ENCODE measurements around the gene MUCL3.
A peak's percentile ranks its signal among the peaks of the same experiment; 100 is the strongest.
"Not testable (repeated sequence)": the region's sequence is repeated elsewhere in the genome, so short reads cannot be mapped to it uniquely, and the experiment has no call there.

MUCL3 gene

DNA sequence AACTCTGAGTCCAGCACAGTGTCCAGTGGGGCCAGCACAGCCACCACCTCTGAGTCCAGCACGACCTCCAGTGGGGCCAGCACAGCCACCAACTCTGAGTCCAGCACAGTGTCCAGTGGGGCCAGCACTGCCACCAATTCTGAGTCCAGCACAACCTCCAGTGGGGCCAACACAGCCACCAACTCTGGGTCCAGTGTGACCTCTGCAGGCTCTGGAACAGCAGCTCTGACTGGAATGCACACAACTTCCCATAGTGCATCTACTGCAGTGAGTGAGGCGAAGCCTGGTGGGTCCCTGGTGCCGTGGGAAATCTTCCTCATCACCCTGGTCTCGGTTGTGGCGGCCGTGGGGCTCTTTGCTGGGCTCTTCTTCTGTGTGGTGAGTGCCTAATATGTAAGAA, 46.5 kb downstream of the MUCL3 start:
- DNase-seq: no peak

DNA sequence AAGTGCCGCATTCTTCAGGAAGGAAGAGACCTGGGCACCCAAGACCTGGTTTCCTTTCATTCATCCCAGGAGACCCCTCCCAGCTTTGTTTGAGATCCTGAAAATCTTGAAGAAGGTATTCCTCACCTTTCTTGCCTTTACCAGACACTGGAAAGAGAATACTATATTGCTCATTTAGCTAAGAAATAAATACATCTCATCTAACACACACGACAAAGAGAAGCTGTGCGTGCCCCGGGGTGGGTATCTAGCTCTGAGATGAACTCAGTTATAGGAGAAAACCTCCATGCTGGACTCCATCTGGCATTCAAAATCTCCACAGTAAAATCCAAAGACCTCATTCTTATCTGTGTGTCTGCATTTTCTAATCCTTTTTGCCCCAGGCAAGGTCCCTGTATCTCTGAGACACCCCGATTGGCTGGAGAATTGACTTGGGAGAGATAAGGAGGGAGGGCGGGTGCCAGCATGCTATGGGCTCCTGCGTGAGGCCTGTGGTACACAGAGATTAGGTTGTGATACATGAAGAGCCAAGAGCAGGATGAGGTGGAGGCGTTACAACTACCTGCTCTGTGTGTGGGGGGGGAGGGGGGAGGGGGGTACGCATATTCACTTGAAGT, 47.5 kb downstream of the MUCL3 start:
- DNase-seq: no peak

DNA sequence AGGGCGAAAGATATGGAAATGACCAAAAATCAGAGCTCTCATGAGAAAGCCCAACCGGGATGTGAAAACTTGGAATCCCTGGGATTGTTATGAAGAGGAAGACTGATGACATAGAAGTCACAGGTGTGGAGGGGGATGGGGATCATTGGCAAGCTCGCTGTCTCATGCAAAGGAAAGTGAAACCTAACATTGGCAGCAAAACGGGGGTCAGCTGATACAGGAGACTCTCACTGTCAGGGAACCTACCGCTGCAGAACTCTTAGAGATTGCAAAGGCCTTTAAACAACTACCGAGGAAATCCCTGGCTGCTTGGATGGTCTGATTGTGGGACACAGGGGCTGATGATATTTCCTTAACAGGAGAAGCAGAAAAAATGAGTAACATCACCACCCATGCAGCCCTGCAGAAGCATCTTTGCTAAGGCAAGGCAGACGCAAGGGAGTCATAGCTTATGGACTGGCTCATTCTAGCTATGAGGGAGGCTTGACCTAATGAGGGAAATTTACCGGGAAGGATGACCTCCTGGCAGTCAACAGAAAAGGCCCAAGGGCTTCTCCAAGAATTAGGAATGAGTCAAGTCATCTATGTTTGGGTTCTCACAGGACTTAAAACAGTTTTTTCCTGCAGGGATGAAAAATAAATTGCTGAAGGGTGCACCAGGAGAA, 49.8 kb downstream of the MUCL3 start:
- peak; percentile 63 for DNase-seq

DNA sequence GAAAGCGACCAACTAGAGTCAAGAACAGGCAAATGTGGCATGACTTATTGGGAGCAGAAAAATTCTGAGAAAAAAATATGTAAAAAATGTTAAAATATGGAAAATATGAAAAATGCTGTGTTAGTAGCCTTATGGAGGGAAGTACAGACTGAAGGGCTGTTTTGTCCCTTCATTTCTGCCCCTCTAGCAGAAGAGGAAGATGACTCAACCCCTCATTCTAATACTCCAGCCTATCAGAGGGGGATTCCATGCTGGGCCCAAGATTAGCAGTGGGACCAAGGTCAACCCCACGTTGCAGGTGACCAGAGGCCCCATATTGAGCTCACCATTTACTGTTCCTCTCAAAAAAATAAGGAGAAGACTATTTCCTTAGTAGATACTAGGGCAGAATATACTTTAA, 51.1 kb downstream of the MUCL3 start:
- no peak for DNase-seq

DNA sequence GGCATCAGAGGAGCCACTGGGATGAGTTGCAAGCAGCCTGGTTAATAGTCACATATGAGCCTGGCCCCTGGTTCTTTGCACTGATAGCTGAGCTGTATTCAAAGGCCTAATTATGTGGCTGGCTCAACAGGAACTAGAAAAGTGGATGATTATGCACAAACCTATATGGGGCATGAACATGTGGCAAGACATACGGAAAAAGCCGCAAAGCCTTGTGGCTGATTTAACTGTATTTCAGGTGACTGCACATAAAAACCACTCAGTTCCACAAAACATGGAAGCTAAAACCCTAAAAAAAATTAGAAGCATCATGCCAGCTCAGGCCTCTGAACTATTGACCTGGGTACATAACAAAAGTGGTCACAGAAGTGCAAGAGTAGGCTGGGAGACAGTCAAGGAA, 56.5 kb downstream of the MUCL3 start:
- no peak for DNase-seq

DNA sequence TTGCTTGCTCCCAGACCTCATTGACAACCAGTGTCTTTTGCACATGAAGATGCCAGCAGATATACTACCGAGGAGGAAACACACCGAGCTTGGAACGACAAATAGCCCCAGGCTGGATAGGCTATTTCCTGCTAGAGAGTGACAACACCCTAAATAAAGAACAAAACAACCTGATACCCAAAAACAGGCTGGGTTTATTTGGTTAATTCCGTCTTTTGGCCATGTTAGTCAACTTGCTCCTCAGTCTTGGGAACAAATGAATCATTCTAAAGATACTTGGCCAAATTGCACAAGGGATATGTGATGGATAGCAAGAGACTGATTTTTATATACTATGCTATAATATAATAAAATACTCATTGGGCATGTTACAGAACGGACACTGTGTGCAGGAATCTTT, 58.0 kb downstream of the MUCL3 start:
- DNase-seq: no peak

DNA sequence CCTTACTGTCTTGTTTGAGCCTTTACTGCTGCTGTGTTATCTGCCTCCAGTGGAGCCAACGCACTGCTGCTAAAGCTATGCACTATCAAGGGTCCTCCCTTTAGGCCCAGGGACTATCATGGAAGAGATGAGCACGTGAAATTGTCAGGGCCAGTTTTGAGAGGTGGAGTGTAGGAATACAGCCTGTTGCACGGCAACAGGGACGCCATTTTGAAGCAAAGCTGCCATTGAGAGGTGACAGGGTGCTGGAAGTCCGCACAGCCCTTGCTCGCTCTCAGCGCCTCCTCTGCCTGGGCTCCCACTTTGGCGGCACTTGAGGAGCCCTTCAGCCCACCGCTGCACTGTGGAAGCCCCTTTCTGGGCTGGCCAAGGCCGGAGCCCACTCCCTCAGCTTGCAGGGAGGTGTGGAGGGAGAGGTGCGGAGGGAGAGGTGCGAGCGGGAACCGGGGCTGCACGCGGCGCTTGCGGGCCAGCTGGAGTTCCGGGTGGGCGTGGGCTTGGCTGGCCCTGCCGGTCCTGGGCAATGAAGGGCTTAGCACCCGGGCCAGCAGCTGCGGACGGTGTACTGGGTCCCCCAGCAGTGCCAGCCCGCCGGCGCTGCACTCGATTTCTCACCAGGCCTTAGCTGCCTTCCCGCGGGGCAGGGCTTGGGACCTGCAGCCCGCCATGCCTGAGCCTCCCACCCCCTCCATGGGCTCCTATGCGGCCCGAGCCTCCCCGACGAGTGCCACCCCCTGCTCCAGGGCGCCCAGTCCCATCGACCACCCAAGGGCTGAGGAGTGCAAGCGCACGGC, 59.5 kb downstream of the MUCL3 start:
- not testable (repeated sequence) for DNase-seq

DNA sequence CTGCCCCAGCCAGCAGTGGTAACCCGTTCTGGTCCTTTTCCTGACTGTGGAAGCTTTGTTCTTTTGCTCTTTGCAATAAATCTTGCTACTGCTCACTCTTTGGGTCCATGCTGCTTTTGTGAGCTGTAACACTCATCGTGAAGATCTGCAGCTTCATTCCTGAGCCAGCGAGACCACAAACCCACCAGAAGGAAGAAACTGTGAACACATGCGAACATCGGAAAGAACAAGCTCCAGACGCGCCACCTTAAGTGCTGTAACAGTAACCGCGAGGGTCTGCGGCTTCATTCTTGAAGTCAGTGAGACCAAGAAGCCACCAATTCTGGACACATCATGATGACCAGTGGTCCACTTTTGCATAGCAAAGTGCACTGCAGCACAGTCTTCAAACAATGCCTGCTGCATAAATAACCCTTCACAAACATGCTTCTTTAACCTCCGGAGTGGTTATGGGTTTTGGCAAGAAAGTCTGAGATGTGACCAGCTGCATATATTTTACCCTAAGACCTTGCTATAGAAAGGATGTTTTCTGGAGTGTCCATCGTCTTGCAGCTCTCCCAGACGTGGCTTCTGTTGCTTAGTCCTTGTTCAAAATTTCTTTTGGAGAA, 60.6 kb downstream of the MUCL3 start:
- DNase-seq: no peak

DNA sequence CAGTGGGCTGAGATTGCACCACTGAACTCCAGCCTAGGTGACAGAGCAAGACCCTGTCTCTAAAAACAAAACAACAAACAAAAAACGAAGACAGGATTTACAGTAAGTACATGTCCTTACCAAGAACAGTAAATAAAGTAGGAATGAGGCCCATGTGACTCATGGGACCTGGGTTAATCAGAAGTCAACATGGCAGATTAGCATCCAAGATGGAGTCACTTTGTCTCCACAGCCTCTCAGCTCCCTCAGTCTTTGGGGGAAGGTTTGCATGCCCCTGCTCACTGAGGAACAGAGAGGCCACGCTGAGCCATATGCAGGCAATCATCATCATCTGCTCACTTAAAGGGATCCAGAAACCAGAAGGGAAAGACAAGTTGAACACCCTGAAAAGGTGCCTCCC, 61.7 kb downstream of the MUCL3 start:
- no peak for DNase-seq
